CD4-positive, alpha-beta T cell treated with Interleukin-6 for 4 hours (primary cell): ENCODE data around the gene TMEM204.

Experiments used
- DNase-seq: peaks from one replicate; pipeline ENCODE4 v3.0.0-alpha.2; 2020; ENCODE audit warnings: mixed read lengths

TMEM204 gene

DNA sequence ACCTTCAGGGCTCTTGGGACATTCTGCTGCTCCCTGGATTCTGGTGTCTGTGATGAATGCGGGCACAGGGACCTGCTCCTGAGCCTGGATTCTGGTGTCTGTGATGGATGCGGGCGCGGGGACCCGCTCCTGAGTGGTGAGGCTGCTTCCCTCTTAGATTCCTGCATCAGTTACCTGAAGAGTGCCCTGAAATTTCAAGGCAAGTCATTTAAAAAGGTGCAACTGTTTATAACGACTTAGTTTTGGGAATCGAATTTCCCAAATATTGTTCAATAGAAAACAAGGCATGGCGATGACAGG lies 7.0 kb downstream of the TMEM204 start:
- no peak for DNase-seq

DNA sequence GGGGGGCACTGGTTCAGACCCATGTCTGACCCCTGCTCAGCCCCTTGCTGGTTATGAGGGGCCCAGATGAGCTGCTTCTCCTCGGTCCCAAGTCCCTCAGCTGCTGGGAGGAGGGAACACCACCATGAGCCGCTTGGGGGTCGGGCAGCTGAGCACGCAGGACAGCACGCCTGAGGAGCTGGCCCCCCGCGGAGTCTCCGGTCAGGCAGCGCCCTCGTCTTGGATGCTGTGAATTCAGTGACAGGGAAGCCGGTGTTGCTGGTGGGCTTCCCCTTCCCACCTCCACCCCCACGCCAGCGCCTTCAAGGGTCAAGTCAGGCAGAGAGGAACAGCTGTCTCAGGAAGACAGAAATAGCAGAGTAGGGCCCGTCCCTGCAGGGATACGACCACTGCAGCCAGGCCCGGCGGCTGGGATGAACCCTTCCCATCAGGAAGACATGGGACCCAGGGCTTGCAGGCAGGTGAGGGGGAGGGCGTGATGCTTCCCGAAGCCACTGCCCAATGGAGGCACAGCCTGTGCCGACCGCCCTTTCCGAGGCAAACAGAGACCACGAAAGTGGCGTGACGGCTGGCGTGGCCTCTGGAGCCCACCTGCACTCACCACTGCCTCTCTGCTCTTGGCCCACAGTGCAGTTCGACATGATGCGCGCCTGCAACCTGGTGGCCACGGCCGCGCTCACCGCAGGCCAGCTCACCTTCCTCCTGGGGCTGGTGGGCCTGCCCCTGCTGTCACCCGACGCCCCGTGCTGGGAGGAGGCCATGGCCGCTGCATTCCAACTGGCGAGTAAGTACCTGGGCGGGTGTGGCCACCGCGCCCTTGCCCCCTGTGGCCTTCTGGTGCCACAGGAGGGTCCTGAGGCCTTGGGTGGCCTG lies 8.1 kb downstream of the TMEM204 start:
- DNase-seq = no peak

DNA sequence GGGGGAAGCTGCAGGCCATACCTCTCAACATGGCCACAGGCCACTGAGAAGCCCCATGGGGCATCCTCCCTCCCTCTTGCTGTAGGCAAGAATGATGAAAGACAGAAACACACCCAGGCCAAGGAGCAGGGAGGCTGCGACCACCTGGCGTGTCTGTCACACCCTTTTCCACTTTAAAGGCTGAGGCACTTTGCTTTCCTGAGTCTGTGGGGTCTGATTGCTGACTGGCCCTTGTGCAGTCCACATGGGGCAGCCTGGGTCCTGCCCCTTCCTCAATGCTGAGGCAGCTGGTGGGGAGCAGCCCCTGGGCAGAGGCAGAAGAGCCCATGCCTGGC lies 8.7 kb downstream of the TMEM204 start:
- DNase-seq = no peak

DNA sequence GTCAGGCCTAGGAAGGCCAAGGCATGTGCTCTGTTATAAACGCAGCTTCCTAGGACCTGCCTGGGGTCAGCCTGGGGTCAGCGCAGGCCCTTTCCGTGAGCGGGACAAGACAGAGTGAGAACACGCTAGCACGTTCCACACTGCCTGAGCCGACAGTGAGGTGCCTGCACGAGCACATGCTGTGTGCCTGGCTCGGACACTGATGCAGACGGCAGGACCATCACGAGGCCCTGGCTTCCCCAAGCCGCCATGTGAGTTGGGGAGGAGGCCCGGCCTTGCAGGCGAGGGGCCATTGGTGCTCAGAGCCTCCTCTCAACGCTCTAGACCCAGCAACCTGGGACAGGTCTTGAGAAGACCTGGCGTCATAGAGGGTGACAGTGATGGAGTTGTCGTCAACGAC lies 9.1 kb downstream of the TMEM204 start:
- no peak for DNase-seq

DNA sequence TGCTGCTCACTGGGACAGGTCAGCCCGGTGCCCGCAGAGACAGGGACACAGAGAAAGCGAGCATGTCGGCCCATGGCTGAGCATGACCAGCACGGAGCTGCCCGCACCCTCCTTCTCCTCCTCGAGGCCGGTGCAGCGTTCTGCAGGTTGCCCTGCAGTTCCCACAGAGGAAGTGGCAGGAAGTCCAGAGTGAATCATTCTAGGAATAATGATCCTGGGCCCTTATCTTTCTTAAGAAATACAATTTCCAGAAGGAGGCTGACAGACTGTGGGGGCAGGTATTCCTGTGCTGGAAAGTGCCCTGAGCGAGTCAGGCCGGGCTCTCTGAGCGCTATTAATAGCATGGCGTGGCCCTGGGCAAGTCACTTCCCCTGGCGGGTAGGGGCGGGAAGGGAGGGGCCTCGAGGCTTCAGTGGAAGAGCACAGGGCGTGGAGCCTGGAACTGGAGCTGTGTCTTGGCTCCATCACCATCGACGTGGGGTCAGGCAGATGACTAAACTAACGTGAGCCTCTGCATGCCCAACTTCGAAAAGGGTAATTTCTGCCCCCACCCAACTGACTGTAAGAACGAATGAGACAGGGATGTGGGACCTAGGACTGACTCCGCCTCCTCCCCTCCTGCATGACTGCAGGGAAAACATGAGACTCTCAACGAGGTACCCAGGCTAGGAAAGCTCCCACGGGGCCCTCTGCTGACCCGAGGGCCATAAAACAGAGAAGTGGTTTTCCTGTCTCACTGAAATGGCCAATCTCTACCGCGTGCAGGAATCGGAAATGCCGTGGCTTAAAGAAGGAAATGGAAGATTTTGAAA lies 9.8 kb downstream of the TMEM204 start:
- peak; percentile 61 for DNase-seq

DNA sequence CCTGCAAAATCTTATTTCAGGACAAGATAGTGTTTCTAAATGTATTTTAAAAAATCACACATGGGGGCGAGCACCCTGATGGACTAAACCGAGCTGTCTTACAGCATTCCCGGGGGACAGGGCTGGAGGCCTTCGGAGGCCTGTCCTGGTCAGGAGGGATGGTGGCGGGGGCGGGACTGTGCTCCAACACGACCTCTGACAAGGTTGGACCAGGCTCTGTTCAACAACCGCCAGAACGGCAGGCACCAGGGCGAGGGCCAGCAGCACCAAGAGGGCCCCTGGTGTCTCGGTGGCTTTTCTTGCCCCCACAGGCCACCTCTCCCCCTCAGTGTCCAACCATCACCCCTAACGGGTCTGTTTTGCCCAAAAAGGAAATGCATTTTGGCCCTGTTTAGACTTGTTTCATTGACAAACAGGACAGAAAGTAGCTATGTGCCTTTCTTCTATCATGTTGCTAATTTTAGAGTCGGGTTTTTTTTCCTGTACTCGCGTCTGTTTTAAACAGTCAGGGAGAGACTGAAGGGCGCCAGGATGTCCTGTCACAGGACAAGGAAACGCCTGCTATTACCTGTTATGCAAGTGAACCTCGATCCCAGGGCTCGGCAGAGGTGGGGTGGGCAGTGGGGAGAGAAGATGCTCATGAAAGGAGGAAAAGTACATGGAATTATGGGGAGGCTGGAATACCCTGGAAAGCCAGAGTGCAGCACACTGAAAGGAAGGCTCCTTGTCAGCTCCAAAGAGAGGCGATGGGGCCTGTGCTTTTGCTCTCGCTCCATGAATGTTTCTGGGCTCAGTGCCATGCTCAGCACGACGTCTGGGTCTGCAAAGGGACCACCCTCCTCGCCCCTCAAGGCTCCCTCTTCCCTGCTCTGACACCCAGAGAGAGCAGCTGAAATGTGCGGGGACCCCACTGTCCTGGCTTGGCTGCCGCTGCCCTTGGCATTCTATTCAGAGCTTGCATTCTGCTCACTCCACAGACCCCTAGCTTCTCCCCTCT lies 11.9 kb downstream of the TMEM204 start:
- DNase-seq = no peak

DNA sequence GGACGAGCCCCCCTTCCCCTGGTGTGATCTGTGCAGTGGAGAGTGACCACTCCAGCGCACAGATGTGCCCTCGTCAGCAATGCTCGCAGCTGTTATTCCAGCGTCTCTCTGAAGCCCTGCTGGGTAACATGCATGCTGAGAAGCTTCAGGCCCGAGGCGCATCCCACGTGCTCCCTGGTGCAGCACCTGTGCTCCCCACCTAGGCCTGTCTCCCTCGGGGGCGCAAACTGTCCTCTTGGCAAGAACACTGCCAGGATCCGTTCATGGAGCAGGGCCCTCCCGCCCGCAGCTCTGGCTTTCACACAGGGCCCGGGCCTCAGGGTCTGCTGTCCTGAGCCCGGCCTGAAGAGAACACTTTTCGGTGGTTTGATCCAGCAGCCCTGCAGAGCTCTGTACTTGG lies 13.0 kb downstream of the TMEM204 start:
- no peak for DNase-seq

DNA sequence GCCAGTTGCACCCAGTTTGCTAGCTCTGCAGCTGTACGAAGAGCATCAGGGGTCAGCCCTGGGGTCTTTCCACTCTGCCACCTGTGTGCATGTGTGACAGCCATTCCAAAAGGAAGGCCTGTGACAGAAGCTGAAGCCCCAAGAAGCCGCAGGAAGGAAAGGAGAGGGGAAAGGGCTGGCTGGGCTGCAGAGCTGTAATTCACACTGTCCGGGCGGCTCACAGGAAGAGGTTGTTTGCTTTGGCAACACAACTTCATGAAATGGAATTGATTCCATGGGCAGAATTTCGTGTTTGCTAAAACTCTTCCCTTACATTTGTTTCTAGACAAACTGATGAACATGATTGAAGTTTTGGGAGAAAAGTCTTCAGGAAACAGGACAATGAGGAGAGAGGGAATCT lies 14.8 kb downstream of the TMEM204 start:
- no peak for DNase-seq

DNA sequence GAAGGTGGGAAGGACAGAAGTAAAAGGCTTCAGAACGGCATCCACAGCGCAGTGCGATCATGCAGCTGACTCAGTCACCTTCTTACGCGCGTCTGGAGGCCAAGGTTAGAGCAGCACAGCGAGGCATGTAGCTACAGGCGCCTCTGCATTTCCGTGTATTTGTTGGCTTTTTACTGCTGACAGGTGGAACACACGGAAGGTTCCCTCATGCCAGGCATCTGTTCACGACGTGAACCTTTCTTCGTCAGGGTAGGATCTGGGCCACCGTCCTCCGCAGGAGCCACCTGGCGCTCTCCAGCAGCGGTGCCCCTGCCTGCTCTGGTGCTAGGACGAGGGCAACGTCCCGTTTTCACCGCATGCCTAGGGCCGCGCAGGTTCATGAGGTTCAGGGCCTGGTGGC lies 15.3 kb downstream of the TMEM204 start:
- no peak for DNase-seq

DNA sequence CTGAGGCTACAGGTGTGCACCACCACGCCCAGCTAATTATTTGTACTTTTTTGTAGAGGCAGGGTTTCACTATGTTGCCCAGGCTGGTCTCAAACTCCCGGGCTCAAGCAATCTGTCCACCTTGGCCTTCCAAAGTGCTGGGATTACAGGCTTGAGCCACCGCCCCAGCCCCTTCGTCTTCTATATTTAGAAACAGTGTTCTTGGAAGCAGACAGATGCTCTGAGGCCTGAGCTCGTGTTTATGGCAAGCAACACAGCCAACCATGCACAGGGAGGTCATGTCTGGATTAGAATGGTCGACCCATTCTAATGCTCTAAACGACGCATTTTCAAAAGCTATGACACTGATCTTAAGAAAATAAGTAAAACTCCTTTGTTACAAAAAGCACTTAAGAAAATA lies 16.6 kb downstream of the TMEM204 start:
- no peak for DNase-seq

DNA sequence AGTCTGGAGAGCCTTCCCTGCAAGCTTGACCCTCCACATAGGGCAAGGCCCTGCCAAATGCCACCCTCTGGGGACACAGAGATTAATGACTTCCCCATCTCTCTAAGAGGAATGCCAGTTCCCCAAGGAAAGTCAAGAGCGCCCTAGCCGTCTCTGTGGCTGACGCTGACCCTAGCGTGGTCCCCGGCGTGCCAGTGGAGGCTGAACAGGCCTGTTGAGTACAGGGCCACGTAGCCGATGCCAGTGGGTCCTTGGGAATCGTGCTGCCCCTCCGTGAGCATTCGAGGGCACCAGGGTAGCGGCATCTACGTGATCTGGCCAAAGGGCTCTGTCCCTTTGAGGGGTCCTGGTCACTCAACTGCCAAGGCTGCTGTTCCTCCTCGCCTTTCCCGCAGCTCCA lies 17.2 kb downstream of the TMEM204 start:
- DNase-seq = no peak

DNA sequence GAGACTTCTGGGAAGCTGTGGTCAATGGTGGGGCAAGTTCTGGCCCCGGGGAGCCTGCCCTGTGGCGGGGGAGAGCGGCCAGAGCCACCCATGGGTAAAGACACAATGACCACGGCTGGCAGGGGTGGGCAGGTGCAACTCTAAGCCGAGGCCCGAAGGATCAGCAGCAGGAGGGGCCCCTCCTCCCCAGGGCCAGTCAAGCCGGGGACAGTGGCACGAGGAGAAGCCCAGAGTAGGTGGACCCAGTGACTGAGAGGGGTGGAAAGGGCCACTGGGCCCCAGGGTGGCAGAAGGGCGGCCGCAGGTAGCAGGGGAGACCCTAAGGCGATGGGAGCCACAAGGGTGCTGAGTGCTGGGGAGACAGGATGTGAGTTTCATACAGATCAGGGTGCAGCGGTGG lies 17.7 kb downstream of the TMEM204 start:
- no peak for DNase-seq

DNA sequence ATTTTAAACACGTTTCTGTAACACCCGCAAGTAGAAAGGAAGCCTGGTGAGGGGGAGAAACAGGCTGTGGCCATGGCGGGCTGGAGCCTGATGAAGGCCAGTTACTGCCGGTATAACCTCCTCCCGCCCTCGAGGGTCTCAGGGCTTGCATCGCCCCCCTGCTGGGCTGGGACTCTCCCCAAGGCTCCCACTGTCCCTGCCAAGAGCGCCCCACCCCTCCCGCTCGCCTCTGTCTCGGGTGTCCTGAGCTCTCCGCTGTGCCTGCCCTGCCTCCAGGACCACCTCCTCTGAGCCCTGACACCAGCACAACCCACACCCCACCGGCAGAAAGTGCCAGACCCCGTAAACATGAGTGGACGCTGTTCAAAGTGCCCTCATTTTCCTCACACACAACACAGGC lies 18.7 kb downstream of the TMEM204 start:
- no peak for DNase-seq

DNA sequence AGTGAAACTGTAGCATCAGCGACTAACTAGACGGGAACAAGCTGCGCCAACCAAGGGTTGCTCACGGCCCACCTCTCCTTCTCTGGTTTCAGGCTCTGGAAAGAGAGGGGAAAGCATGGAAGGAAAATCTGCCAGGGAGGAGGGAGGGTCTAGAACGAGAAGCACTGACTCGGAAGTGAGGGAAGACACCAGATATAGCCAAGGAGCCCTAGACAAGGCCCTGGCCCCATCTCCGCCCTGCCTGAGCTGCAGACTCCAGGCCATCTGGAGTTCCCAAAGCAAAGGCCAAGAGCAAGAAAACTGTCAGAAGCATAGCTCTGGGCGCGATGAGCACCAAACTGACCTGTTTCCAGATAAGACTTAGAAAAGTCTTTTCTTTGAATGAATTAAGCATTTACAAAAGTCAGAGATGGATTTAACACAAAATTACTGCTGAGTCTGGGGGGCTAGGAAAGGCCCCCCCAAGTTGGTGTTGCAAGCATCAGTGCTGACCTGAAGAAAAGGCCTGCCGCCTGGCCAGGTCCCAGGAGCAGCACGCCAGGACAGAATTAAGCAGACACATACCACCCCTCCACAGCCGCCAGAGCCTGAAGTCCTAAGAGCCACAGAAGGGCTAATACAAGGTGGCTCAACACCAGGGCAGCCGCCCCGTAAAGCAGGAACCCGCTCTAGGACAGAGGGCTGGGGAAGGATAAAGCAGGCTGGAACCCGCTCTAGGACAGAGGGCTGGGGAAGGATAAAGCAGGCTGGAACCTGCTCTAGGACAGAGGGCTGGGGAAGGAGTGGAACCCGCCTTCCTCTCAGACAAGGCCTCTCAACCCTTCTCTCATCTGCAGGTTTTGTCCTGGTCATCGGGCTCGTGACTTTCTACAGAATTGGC lies 20.7 kb downstream of the TMEM204 start:
- DNase-seq = no peak

DNA sequence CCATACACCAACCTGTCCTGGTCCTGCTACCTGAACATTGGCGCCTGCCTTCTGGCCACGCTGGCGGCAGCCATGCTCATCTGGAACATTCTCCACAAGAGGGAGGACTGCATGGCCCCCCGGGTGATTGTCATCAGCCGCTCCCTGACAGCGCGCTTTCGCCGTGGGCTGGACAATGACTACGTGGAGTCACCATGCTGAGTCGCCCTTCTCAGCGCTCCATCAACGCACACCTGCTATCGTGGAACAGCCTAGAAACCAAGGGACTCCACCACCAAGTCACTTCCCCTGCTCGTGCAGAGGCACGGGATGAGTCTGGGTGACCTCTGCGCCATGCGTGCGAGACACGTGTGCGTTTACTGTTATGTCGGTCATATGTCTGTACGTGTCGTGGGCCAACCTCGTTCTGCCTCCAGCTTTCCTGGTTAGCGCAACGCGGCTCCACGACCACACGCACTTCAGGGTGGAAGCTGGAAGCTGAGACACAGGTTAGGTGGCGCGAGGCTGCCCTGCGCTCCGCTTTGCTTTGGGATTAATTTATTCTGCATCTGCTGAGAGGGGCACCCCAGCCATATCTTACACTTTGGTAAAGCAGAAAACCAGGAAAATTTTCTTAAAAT lies 21.5 kb downstream of the TMEM204 start:
- no peak for DNase-seq

DNA sequence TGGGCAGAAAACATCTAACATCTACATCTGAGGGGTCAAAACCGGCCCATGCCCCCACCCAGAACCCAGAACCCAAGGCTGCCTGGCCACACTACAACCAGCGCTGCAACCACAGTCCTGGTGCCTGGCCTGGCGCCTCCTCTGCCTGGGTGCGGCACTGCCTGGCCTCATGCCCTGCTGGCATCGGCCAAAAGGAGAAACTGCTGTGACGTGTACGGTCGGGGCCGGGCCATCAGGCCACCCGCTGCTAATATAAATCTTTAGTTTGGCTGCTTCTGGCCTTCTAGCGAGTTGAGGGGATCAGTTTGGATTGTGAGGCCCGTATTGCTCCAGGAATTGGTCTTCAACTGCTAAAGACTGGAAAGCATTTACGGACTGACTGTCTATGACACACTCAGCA lies 22.8 kb downstream of the TMEM204 start:
- no peak for DNase-seq

DNA sequence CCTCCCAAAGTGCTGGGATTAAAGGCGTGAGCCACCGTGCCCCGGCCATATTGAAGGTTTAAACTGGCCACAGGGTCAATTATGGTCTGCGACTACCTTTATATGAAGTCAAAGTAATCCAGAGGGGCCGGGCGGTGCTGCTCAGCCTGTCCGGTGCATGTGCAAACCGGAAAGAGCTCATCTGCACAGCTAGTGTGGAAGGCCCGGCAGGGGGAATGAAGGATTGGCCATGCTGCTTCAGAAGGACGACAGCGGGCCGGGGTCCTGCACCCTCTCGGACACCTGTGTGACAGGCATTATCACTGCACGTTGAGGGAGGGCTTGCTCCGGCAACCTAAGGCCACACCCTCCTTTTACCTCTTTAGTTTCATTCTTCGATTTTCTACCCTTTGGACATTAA lies 23.6 kb downstream of the TMEM204 start:
- no peak for DNase-seq

DNA sequence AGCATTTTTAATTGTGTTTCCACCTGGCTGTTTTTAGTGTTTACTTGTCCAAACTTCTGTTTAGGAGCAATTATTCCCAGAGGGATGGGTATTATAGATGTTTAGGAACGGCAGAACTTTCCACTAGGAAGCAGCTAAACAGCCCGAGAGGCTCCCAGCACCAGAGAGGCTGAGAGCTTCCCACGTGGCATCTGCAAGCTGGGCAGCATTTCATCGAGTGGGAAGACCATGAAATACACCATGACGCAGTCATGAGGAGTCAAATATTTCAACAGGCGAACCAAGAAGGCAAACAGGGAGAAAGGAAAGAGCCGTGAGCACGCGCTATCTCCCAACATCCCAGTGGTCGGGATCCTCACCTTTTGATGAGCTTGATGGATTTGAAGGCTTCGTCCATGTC lies 24.1 kb downstream of the TMEM204 start:
- DNase-seq = no peak

DNA sequence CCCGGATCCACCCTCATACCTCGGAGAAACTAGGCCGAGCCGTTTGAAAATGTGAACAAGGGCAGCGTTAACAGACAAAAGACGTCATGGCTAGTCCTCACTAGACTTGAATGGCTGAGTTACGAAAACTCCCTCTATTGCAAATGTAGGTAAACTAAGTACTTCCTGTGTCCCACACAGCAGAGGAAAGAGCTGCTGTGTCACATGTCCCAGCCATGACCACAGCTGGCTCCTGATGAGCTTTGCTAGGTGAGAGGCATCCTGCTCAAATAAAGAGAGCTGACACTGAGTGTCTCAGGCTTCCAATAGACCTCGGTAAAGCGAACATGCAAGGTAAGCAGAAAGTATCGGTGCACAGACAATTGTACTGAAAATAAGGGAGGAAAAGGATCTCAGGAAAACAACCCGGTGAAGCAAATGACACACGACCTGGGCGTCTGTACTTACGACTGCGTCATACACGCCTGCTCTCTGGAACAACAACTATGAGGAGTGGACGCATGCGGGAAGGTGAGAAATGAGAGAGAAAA lies 26.0 kb downstream of the TMEM204 start:
- DNase-seq = peak; percentile 58

DNA sequence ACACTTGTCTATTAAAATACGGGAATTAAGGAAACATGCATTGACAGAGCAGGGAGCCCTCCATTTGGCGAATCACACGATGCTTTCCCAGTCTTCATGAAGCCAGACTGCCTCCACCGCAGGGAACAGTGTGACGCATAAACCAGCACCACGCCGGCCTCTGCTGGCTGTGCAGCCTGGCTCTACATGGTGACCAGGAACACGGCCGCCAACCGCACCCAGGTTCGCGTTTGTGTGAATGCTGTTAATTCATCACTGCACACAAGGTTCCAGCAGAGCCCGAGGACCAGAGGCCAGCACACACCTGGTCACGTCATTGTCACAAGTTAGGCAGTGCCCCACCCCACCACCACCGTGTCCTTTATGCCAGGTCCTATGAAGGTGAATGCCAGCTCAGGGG lies 26.7 kb downstream of the TMEM204 start:
- no peak for DNase-seq

DNA sequence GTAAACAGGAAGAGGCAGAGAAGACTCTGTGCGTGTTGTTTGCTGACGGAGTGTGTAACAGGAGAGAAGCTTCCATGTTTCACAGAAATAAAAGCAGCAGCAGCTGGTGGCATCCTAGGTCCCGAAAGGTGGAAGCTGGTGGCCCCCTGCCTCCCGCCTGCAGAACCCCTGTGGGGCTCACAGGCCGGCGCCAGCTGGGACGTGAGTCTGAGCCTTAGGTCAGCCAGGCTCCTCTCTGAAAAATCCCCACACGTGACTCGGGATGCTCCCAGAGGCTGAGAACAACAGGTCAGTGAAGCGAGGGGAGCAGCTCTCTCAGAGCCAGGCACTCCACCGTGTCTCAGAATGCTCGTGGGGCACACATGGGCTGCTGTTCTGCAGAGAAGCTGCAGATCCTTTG lies 27.4 kb downstream of the TMEM204 start:
- no peak for DNase-seq

DNA sequence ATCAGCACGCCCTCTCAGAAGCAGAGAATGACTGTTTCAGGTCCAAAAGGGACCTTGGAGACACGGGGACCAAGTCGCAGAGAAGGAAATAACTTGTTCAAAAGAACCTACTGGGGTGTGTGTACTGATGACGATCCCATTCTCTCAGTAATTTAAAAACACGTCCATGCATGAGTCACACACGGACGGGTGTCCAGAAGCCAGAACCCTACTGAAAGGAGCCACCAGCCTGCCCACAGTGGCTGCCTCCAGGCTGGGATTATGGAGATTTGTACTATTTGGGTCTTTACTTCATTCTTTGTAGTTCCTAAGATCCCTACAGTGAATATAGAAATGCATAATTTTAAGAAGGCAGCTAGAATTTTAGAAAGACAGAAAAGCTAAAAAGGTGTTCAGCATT lies 27.8 kb downstream of the TMEM204 start:
- no peak for DNase-seq
